OCI-LY1 (cell line): Measurements from ENCODE around the gene SMIM14.

Experiments
- H2AFZ ChIP-seq: fragments of 200-600 bp; sonication (generic), shearing (Covaris generic); 2 replicates; pipeline ENCODE4 v1.6.0; 2014; ENCODE audit warnings: antibody characterized with exemption, mild to moderate bottlenecking, low read length
- H3F3A ChIP-seq: fragments of 200-600 bp; sonication (generic), shearing (Covaris generic); 2 replicates; pipeline ENCODE4 v1.6.0; 2014; ENCODE audit warnings: mild to moderate bottlenecking, antibody characterized with exemption, low read length, moderate library complexity; ENCODE audit not compliant: insufficient read depth
- H3K27ac ChIP-seq: fragments of 200-600 bp; sonication (generic); 2 replicates; pipeline ENCODE4 v1.5.1; 2014; ENCODE audit warnings: low read length, mixed run types, mild to moderate bottlenecking, low read depth; ENCODE audit not compliant: poor library complexity, severe bottlenecking
- H3K27me3 ChIP-seq: fragments of 200-600 bp; sonication (generic); 2 replicates; pipeline ENCODE4 v1.6.0; 2014; ENCODE audit warnings: antibody characterized with exemption, mild to moderate bottlenecking, low read length, moderate library complexity; ENCODE audit not compliant: insufficient read depth
- H3K36me3 ChIP-seq: fragments of 200-600 bp; sonication (generic); 2 replicates; pipeline ENCODE4 v1.6.1; 2014; ENCODE audit warnings: mild to moderate bottlenecking, antibody characterized with exemption, low read length, moderate library complexity, mixed read lengths; ENCODE audit not compliant: insufficient read depth
- H3K4me1 ChIP-seq: fragments of 200-600 bp; sonication (generic); 2 replicates; pipeline ENCODE4 v1.5.1; 2014; ENCODE audit warnings: mild to moderate bottlenecking, low read length, moderate library complexity; ENCODE audit not compliant: insufficient read depth, severe bottlenecking
- H3K4me2 ChIP-seq: fragments of 200-600 bp; sonication (generic), shearing (Covaris generic); 2 replicates; pipeline ENCODE4 v1.6.1; 2014; ENCODE audit warnings: low read length
- H3K4me3 ChIP-seq: fragments of 200-600 bp; sonication (generic); 2 replicates; pipeline ENCODE4 v1.5.1; 2014; ENCODE audit warnings: low read length, low read depth, mild to moderate bottlenecking, mixed read lengths; ENCODE audit not compliant: poor library complexity, severe bottlenecking
- H3K79me2 ChIP-seq: fragments of 200-600 bp; shearing (Covaris generic); 2 replicates; pipeline ENCODE4 v1.6.1; 2016; ENCODE audit warnings: mixed run types, low read length, mixed read lengths; ENCODE audit not compliant: insufficient read depth
- H3K9ac ChIP-seq: fragments of 200-600 bp; sonication (generic), shearing (Covaris generic); 2 replicates; pipeline ENCODE4 v1.6.1; 2014; ENCODE audit warnings: mild to moderate bottlenecking, low read length, mixed read lengths
- H3K9me2 ChIP-seq: fragments of 200-600 bp; sonication (generic), shearing (Covaris generic); 2 replicates; pipeline ENCODE4 v1.6.1; 2014; ENCODE audit warnings: low read depth, mild to moderate bottlenecking, low read length, mixed read lengths
- H3K9me3 ChIP-seq: fragments of 200-600 bp; shearing (Covaris generic); 2 replicates; pipeline ENCODE4 v1.6.1; 2014; ENCODE audit warnings: low read length, mixed read lengths
- H4K20me1 ChIP-seq: fragments of 200-600 bp; sonication (generic), shearing (Covaris generic); 2 replicates; pipeline ENCODE4 v1.6.0; 2016; ENCODE audit warnings: mild to moderate bottlenecking, low read length; ENCODE audit not compliant: insufficient read depth
- EZH2 ChIP-seq: fragments of 200-600 bp; sonication (generic), shearing (Covaris generic); IDR thresholded peaks from 2 replicates; pipeline ENCODE4 v1.8.0; 2017; ENCODE audit warnings: borderline replicate concordance, mixed run types, mild to moderate bottlenecking, antibody characterized with exemption, low read length, moderate library complexity, mixed read lengths
- TF ChIP-seq, protein P1 (sequence below): fragments of 200-600 bp; sonication (generic), shearing (Covaris generic); IDR thresholded peaks from 2 replicates; pipeline ENCODE4 v1.5.1; 2017; ENCODE audit warnings: mild to moderate bottlenecking, antibody characterized with exemption, low read length, moderate library complexity, mixed read lengths

SMIM14 gene

GRCh38 chr4:39606747-39607146 is 31.9 kb downstream of the SMIM14 start:
- Histone ChIP-seq H3K79me2 (no peaks in the 10 kb centered on the region), H3K9me2 (no peaks in the 10 kb centered on the region), H3K27ac (no peak overlapping the region), H3K9me3 (peaks cover 7% of the 10 kb centered on the region), H3F3A (no peaks in the 10 kb centered on the region), H3K4me2 (no peak overlapping the region), H4K20me1 (no peaks in the 10 kb centered on the region), H3K9ac (no peak overlapping the region), H3K4me3 (no peak overlapping the region), H3K27me3 (no peaks in the 10 kb centered on the region), H3K36me3 (peaks cover 32% of the 10 kb centered on the region), H3K4me1 (peaks cover 12% of the 10 kb centered on the region), H2AFZ (no peak overlapping the region)
- no peak for TF ChIP-seq EZH2
- TF ChIP-seq, protein P1, sequence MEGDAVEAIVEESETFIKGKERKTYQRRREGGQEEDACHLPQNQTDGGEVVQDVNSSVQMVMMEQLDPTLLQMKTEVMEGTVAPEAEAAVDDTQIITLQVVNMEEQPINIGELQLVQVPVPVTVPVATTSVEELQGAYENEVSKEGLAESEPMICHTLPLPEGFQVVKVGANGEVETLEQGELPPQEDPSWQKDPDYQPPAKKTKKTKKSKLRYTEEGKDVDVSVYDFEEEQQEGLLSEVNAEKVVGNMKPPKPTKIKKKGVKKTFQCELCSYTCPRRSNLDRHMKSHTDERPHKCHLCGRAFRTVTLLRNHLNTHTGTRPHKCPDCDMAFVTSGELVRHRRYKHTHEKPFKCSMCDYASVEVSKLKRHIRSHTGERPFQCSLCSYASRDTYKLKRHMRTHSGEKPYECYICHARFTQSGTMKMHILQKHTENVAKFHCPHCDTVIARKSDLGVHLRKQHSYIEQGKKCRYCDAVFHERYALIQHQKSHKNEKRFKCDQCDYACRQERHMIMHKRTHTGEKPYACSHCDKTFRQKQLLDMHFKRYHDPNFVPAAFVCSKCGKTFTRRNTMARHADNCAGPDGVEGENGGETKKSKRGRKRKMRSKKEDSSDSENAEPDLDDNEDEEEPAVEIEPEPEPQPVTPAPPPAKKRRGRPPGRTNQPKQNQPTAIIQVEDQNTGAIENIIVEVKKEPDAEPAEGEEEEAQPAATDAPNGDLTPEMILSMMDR: no peak

DNA sequence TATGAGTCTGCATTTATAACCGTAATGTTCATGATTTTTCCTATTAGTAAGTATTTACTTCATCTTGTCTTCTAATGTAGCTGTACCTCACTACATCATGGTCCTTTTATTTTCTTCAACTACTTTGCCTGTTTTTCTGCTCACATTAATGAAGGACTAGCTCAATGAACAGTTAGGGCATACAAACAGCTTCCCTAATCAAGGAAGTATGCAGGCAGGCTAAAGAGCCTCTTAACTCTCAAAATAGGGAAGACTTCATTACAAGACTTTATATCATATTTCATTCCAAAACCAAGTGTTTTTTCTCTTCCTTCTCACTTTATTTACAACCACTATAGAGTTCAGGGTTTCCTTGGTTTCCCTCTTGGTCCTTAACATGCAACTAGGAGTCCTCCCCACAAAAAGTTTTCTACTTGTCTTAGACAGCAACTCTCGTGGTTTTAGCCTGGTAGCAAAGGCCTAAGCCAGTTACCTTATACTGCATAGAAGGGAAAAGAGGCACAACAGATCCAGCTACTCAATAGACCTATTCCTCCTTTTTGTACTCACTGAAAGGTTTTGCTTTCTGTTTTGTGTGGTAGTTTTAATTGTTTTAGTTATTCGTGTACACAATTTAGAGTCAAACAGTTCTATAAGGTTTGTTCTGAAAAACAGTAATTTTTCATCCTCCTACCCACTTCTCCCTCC is 40.8 kb downstream of the SMIM14 start:
- Histone ChIP-seq H3K9me2 (no peaks in the 10 kb centered on the region), H3K4me1 (no peaks in the 10 kb centered on the region), H3F3A (no peaks in the 10 kb centered on the region), H3K4me3 (no peak overlapping the region), H3K4me2 (no peak overlapping the region), H3K27me3 (no peaks in the 10 kb centered on the region), H3K9me3 (no peaks in the 10 kb centered on the region), H3K79me2 (no peaks in the 10 kb centered on the region), H3K36me3 (0 out of 2 replicates have a peak, but pooled peaks cover 6% of the 10 kb centered on the region), H2AFZ (no peak overlapping the region), H3K9ac (no peak overlapping the region), H4K20me1 (no peaks in the 10 kb centered on the region), H3K27ac (no peak overlapping the region)
- no peak for TF ChIP-seq EZH2
- TF ChIP-seq, protein P1: no peak

DNA sequence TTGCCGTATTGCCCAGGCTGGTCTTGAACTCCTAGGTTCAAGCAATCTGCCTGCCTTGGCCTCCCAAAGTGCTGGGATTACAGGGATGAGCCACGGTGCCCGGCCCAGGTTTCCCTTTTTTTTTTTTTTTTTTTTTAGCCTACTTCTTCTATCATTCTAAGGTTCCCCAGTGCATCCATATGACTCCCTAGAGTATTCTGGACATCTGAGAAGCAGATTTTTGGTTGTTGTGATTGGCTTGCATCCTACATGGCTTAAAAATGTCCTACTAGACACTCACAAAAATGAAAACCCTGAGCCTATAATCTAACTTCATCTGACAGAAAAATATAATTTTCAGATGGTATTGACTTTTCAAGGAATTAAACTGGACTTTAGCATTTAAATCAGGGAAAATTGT is 41.7 kb downstream of the SMIM14 start:
- no peaks in the 10 kb centered on the region for H3K4me1 ChIP-seq
- H3K79me2 ChIP-seq: no peaks in the 10 kb centered on the region
- 0 out of 2 replicates have a peak, but pooled peaks cover 3% of the 10 kb centered on the region for H3K36me3 ChIP-seq
- H3K9me3 ChIP-seq: no peaks in the 10 kb centered on the region
- no peak overlapping the region for H2AFZ ChIP-seq
- no peaks in the 10 kb centered on the region for H3K9me2 ChIP-seq
- H3K27ac ChIP-seq: no peak overlapping the region
- no peak overlapping the region for H3K4me3 ChIP-seq
- no peak overlapping the region for H3K4me2 ChIP-seq
- H3F3A ChIP-seq: no peaks in the 10 kb centered on the region
- H3K9ac ChIP-seq: no peak overlapping the region
- H4K20me1 ChIP-seq: no peaks in the 10 kb centered on the region
- H3K27me3 ChIP-seq: no peaks in the 10 kb centered on the region
- TF ChIP-seq, protein P1: no peak
- no peak for TF ChIP-seq EZH2
